GM19193 (cell line): ENCODE results near the gene PIWIL1.

Source experiments
- POLR2A ChIP-seq: IDR thresholded peaks from 4 replicates; pipeline ENCODE4 v1.6.1; 2011; ENCODE audit not compliant: insufficient read depth, insufficient read length; ENCODE audit errors: extremely low read depth

Gene PIWIL1

DNA sequence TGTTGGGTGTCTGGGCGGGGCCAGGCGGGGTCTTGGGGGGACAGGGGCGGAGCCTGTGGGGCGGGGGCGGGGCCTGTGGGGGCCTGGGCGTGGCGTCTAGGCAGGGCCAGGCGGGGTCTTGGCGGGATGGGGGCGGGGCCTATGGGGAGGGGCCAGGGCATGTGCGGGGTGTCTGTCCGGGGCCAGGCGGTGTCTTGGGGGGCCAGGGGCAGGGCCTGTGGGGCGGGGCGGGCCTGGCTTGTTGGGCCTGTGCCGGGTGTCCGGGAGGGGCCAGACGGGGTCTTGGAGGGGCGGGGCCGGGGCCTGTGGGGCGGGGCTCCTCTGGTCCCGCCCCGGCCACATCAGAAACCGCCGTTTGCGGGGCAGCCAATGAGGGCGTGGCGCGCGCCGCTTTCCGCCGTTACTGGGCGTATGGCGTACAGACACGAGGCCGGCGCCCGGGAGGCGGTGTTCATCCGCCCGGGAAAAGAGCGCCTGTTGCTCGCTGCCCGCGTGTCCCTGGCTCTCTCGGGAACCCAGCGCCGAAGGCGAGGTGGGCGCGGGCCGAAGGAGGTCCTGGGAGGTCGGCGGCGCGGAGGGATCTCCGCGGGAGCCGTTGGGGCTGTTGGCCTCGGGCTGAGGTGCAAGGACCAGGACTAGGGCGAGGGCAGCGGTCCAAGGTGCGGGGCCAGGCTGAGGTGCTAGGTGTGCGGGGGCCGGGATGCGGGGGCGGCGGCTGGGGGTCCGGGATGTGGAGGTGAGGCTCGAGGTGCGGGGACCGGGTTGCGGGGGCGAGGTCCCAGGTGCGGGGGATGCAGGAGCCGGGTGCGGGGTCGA is at the start of gene PIWIL1:
Gene PIWIL1, plus strand, starts transcription at position 400 of the 816 bp plus-strand sequence. CDS start 4,705 bp downstream, outside the sequence.
- no peak for TF ChIP-seq POLR2A

- TF ChIP-seq POLR2A: no peak
Observed at GRCh38 chr12:130288206-130288605, 49.5 kb upstream of the PIWIL1 start.

GRCh38 chr12:130288691-130289090 is 49.0 kb upstream of the PIWIL1 start:
- no peak for TF ChIP-seq POLR2A

- TF ChIP-seq POLR2A: no peak
Observed at GRCh38 chr12:130290114-130290513, 47.6 kb upstream of the PIWIL1 start.

DNA sequence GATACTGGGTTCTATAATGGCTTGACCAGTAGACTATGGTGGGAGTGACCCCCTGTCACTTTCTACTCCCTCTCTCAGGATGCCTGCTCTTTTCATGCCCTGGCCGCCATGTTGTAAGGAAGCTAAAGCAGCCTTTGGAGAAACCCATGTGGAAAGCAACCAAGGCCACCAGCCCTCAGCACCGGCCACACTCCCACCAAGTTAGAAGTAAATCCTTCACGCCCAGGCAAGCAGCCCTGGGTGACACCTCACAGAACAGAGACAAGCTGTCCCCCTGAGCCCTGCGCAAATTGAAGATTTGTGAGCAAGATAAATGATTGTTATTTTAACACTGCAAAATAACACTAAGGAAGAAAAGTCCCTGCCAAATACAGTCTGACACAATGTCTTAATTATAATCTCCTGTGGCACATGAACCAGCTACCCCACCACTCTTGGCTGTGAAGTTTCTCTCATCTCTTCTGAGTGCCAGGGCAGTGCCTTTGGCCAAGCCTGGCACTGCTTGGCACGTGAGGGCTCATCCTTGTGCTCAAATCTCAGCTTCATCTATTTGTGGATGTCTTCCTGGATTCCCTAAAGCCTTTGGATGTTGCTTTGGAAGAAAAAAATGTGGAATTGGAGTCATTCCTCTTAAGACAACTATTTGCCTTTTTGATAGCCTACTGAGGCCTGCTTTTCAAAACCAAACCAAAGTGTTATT is 39.2 kb upstream of the PIWIL1 start:
- TF ChIP-seq POLR2A: no peak

- no peak for TF ChIP-seq POLR2A
Observed at GRCh38 chr12:130299574-130299973, 38.1 kb upstream of the PIWIL1 start.

GRCh38 chr12:130300090-130300489 is 37.6 kb upstream of the PIWIL1 start:
- TF ChIP-seq POLR2A: no peak

- TF ChIP-seq POLR2A: no peak
Observed at GRCh38 chr12:130300737-130301535, 36.8 kb upstream of the PIWIL1 start.

DNA sequence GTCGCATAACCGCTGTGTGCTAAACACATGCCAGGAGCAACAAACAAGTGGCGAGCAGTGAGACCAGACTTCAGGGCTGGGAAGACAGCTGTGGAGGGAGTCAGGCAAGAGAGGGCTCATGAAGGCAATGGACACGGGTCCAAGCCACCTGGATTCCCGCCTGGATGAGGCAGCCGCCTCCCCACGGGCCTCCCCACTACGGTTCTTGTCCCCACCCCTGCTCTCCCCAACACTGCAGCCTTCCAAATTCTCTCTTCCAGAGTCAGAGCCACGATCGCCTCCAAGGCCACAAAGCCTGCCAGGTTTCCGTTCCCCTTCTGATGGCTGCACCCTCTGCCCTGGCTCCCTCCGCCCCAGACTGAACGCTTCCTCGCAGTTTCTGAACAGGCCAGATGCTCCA is 36.1 kb upstream of the PIWIL1 start:
- TF ChIP-seq POLR2A: no peak

DNA sequence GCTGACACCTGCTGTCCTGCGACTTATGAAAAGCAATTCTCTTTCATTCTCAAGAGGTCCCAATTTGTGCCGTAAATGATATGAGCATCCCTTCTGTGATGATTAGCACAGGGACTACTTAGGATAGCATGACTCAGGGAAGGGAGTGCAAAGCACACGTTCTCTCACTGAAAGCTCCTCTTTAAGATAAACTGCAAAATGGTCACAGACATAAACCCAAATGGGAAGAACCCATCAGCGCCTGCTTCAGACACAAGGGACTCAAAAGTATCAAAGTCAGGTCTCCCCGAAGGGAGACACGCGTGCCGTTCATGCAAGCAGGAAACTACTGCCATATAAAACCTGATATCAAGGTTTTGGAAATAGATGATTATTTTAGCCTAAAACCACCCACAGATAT is 33.9 kb upstream of the PIWIL1 start:
- no peak for TF ChIP-seq POLR2A

- no peak for TF ChIP-seq POLR2A
Observed at GRCh38 chr12:130307859-130308258, 29.8 kb upstream of the PIWIL1 start.

DNA sequence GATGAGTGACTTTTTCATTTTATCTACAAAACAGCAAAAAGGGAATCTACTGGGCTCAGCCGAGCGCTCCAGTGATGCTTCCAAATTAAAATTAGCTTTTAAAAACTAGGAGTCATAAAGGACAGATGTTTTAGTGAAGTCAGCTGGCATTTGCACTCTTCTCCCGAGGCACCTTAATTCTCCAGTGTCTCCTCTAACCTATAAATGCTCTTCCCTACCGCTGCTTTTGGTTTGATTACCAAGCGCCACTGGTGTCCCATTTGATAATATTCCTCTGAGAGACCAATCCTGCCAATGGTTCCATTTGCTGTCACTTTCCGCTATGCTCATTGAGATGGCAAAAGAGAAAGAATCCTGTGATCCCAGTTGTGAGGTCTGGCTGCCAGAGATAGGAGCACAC is 29.3 kb upstream of the PIWIL1 start:
- TF ChIP-seq POLR2A: no peak

GRCh38 chr12:130316251-130316650 is 21.4 kb upstream of the PIWIL1 start:
- TF ChIP-seq POLR2A: no peak

DNA sequence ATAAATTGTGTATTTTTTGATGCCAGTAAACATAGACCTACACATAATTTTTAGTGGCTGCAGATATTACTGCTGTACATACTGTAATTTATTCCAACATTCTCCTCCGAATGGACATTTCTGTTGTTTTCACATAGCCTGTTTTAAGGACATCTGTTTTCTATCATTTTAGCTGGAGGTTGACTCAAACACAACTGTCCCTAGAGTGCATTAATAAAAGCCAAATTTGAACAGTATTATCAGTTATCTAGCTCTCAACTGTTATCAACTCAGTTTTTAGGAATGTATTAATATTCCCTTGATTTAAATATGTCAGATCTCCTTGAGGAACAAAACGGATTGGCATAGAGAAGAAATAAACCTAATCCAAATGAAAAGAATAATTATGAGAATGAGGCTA is 17.2 kb upstream of the PIWIL1 start:
- TF ChIP-seq POLR2A: no peak

DNA sequence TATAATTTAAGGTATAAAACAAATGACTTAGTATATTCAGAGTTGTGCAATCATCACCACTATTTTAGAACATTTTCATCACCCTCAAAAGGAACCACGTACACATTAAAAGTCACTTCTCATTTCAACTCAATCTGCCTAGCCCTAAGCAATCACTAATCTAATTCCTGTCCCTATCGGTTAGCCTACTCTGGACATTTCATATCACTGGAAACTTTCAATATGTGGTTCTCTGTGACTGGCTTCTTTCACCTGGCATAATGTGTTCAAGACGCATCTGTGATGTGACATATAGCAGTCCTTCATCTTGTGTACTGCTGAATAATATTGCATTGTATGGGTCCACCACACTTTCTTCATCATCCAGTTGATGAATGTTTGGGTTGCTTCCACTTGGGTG is 15.4 kb upstream of the PIWIL1 start:
- no peak for TF ChIP-seq POLR2A

GRCh38 chr12:130330685-130331084 is 7.0 kb upstream of the PIWIL1 start:
- no peak for TF ChIP-seq POLR2A

DNA sequence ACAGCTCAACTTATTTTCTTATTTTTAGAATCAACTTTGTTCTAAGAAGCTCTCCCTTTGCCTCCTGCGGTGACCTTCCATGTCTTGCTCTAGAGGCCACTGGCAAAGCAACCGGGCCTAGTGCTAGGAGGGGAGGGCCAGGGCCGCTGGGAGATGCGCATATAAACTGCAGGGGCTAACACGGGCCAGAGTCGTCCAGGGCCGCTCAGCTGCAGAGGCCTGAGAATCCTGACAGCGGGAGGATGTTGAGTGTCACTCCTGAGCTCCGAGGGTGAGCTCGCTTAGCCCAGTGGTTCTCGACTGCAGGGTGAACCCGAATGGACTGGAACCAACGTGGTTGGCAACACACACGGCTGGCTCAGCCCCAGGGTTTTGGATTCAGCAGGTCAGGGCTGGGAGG is 6.5 kb upstream of the PIWIL1 start:
- TF ChIP-seq POLR2A: no peak
